Stimulated activated CD8-positive, alpha-beta memory T cell treated with anti-CD3 and anti-CD28 coated beads, Interleukin-4, amount 100 ng/mL, for 1 hour (primary cell): ENCODE measurements around the gene DGLUCY.
"Not testable (repeated sequence)": the region's sequence is repeated elsewhere in the genome, so short reads cannot be mapped to it uniquely, and the experiment has no call there.

Experiments used
- DNase-seq, 2 donors: peaks; one replicate each; pipeline ENCODE4 v3.0.0-alpha.2; 2020; ENCODE audit warnings: low read depth in 2 of 2, low spot score in 1 of 2

The DGLUCY gene

GRCh38 chr14:91138511-91139359 is 24.9 kb downstream of the DGLUCY start:
- DNase-seq: no peak

- no peak for DNase-seq
Measured at GRCh38 chr14:91139776-91140175, 25.9 kb downstream of the DGLUCY start.

GRCh38 chr14:91140672-91141071 is 26.8 kb downstream of the DGLUCY start:
- no peak for DNase-seq

- DNase-seq: no peak
Measured at GRCh38 chr14:91142214-91142668, 28.4 kb downstream of the DGLUCY start.

- no peak for DNase-seq
Measured at GRCh38 chr14:91143862-91144261, 30.0 kb downstream of the DGLUCY start.

GRCh38 chr14:91144425-91145145 is 30.7 kb downstream of the DGLUCY start:
- DNase-seq: no peak

- DNase-seq: no peak
Measured at GRCh38 chr14:91145391-91146160, 31.7 kb downstream of the DGLUCY start.

GRCh38 chr14:91146661-91147060 is 32.8 kb downstream of the DGLUCY start:
- no peak for DNase-seq

GRCh38 chr14:91149462-91149861 is 35.6 kb downstream of the DGLUCY start:
- no peak for DNase-seq

GRCh38 chr14:91152499-91152898 is 38.6 kb downstream of the DGLUCY start:
- no peak for DNase-seq

- DNase-seq: no peak
Measured at GRCh38 chr14:91153360-91153759, 39.5 kb downstream of the DGLUCY start.

- no peak for DNase-seq
Measured at GRCh38 chr14:91154851-91155625, 41.2 kb downstream of the DGLUCY start.

- DNase-seq: no peak
Measured at GRCh38 chr14:91155626-91156089, 41.8 kb downstream of the DGLUCY start.

- not testable (repeated sequence) for DNase-seq
Measured at GRCh38 chr14:91156142-91156666, 42.3 kb downstream of the DGLUCY start.

GRCh38 chr14:91156877-91157276 is 43.0 kb downstream of the DGLUCY start:
- not testable (repeated sequence) for DNase-seq

- no peak for DNase-seq
Measured at GRCh38 chr14:91158091-91158790, 44.4 kb downstream of the DGLUCY start.

GRCh38 chr14:91159182-91159581 is 45.3 kb downstream of the DGLUCY start:
- DNase-seq: no peak

- DNase-seq: no peak
Measured at GRCh38 chr14:91159906-91160305, 46.0 kb downstream of the DGLUCY start.

GRCh38 chr14:91163316-91163715 is 49.4 kb downstream of the DGLUCY start:
- no peak for DNase-seq

- no peak for DNase-seq
Measured at GRCh38 chr14:91164676-91165075, 50.8 kb downstream of the DGLUCY start.
